Measurements from ENCODE around the gene DTNB. TPM values are rescaled to one million over a fixed set of nuclear protein-coding genes. Genes with fewer than 3 reads are reported as not detected.

DTNB gene
- total and polyA plus RNA-seq, 2 of the 4 experiments (the other 2 are of a cell fraction): 3.8 to 5.3 TPM

DNA sequence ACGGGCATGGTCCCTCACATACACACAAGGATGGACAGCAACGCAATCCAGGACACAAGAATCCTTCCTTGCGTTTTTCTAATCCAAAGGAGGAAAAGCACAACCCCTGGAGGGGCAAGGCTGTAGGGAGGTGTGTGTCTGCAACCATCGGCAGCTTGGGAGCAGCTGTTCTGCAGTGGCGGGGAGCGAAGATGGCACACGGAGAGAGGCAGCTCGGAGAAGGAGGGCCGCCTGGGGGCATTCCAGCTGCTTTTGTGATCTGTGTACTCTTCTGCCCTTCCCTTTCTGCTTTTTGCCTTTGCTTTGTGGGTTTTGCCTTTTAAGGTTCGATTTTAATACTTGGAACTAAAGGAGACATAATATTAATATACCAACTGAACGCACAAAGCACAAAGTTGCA is 194.6 kb downstream of the DTNB start:
- dilution Hi-C loops (cut with HindIII; ENCODE audit: low sequenced_read_pairs, unreplicated experiment) (no loop called here), intact Hi-C loops (cut with micrococcal nuclease) (no loop called here), in situ Hi-C loops (cut with MboI; ENCODE audit: low sequenced_read_pairs) (no loop called here)
- Histone ChIP-seq H3K36me3 (ENCODE audit: control insufficient read depth, insufficient read depth, low read length) (no peaks in the 10 kb centered on the region), H4K91ac (ENCODE audit: insufficient read depth, low read depth, low read length) (no peak overlapping the region), H3K27me3 (ENCODE audit: control insufficient read depth, insufficient read depth, low read length) (no peaks in the 10 kb centered on the region), H2BK120ac (ENCODE audit: low read depth, low read length) (no peak overlapping the region), H3K4me2 (ENCODE audit: low read depth, low read length) (no peak overlapping the region), H4K8ac (ENCODE audit: low read depth in 2 of 2, low read length in 2 of 2) (no peak overlapping the region), H3K4me3 (ENCODE audit: insufficient read depth, low read depth, low read length) (no peak overlapping the region), H2BK15ac (ENCODE audit: low read depth, low read length) (no peak overlapping the region), H3K27ac (ENCODE audit: insufficient read depth, low read length) (no peak overlapping the region), H3K4me1 (ENCODE audit: control insufficient read depth, insufficient read depth, low read length) (peaks cover 6% of the 10 kb centered on the region; the same call in 1 of the 2 replicates), H3K4ac (ENCODE audit: low read depth, low read length) (no peak overlapping the region), H2AK5ac (ENCODE audit: low read depth, low read length) (no peak overlapping the region), H3K23ac (ENCODE audit: low read depth, low read length) (no peak overlapping the region), H4K20me1 (ENCODE audit: insufficient read depth, low read length) (no peaks in the 10 kb centered on the region), H3K9me1 (ENCODE audit: insufficient read depth, low read length) (no peaks in the 10 kb centered on the region), H3K18ac (ENCODE audit: low read depth, low read length) (no peak overlapping the region), H3K79me1 (ENCODE audit: low read depth in 1 of 2, low read length in 2 of 2) (no peaks in the 10 kb centered on the region), H2BK5ac (ENCODE audit: low read depth, low read length, poor library complexity, severe bottlenecking) (no peak overlapping the region), H3K9me3 (ENCODE audit: control insufficient read depth, insufficient read depth, low read length) (peaks cover 10% of the 10 kb centered on the region), H2AFZ (replicated peaks; ENCODE audit: low read length, poor library complexity) (no peak overlapping the region), H3K14ac (replicated peaks; ENCODE audit: low read depth, low read length) (no peak overlapping the region), H2BK20ac (ENCODE audit: low read depth, low read length) (no peak overlapping the region), H2AK9ac (replicated peaks; ENCODE audit: low read depth, low read length, poor library complexity) (no peak overlapping the region), H3K56ac (ENCODE audit: extremely low read depth, insufficient read depth, low read length) (no peak overlapping the region), H3K9ac (ENCODE audit: low read depth, low read length) (no peak overlapping the region), H4K5ac (ENCODE audit: low read depth, low read length) (no peak overlapping the region)
- TF ChIP-seq, protein P1, sequence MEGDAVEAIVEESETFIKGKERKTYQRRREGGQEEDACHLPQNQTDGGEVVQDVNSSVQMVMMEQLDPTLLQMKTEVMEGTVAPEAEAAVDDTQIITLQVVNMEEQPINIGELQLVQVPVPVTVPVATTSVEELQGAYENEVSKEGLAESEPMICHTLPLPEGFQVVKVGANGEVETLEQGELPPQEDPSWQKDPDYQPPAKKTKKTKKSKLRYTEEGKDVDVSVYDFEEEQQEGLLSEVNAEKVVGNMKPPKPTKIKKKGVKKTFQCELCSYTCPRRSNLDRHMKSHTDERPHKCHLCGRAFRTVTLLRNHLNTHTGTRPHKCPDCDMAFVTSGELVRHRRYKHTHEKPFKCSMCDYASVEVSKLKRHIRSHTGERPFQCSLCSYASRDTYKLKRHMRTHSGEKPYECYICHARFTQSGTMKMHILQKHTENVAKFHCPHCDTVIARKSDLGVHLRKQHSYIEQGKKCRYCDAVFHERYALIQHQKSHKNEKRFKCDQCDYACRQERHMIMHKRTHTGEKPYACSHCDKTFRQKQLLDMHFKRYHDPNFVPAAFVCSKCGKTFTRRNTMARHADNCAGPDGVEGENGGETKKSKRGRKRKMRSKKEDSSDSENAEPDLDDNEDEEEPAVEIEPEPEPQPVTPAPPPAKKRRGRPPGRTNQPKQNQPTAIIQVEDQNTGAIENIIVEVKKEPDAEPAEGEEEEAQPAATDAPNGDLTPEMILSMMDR (conservative IDR thresholded peaks at IDR 0.05; ENCODE audit: low read depth, low read length): no peak
- TF ChIP-seq RAD21 (IDR thresholded peaks at IDR 0.05; ENCODE audit: low read length) (no peak), SMC3 (IDR thresholded peaks at IDR 0.05; ENCODE audit: low read depth, low read length) (no peak), CHD1 (IDR thresholded peaks at IDR 0.05; ENCODE audit: low read depth, low read length) (no peak), MAFK (IDR thresholded peaks at IDR 0.05; ENCODE audit: low read depth, low read length) (no peak), RFX5 (IDR thresholded peaks at IDR 0.05; ENCODE audit: low read depth, low read length) (no peak), MXI1 (IDR thresholded peaks at IDR 0.05; ENCODE audit: borderline replicate concordance, low read depth, low read length) (no peak), FOS (IDR thresholded peaks at IDR 0.05; ENCODE audit: low read depth, low read length) (no peak), POLR2A (IDR thresholded peaks at IDR 0.05; ENCODE audit: low read depth, low read length) (no peak), BHLHE40 (IDR thresholded peaks at IDR 0.05; ENCODE audit: low read depth, low read length) (no peak), MAZ (IDR thresholded peaks at IDR 0.05; ENCODE audit: borderline replicate concordance, low read depth, low read length) (no peak), NFE2L2 (IDR thresholded peaks at IDR 0.05; ENCODE audit: low read depth, low read length) (no peak), CEBPB (IDR thresholded peaks at IDR 0.05; ENCODE audit: low read depth, low read length) (no peak), RCOR1 (IDR thresholded peaks at IDR 0.05; ENCODE audit: insufficient replicate concordance, low read length) (no peak)
- TF ChIP-seq, protein P2, sequence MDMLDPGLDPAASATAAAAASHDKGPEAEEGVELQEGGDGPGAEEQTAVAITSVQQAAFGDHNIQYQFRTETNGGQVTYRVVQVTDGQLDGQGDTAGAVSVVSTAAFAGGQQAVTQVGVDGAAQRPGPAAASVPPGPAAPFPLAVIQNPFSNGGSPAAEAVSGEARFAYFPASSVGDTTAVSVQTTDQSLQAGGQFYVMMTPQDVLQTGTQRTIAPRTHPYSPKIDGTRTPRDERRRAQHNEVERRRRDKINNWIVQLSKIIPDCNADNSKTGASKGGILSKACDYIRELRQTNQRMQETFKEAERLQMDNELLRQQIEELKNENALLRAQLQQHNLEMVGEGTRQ (IDR thresholded peaks at IDR 0.05; ENCODE audit: low read depth, low read length): no peak
- TF ChIP-seq, protein P3, sequence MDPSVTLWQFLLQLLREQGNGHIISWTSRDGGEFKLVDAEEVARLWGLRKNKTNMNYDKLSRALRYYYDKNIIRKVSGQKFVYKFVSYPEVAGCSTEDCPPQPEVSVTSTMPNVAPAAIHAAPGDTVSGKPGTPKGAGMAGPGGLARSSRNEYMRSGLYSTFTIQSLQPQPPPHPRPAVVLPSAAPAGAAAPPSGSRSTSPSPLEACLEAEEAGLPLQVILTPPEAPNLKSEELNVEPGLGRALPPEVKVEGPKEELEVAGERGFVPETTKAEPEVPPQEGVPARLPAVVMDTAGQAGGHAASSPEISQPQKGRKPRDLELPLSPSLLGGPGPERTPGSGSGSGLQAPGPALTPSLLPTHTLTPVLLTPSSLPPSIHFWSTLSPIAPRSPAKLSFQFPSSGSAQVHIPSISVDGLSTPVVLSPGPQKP (IDR thresholded peaks at IDR 0.05; ENCODE audit: borderline replicate concordance, low read depth, low read length): no peak
- ChIA-PET CTCF (interaction anchor here (0.5 kb wide), 1 partner anchor 656 kb away, joined by 3 read pairs; no protein-coding TSS in a partner anchor), POLR2A (ENCODE audit: unreplicated experiment) (no interaction called here)
- no TSS peak for BruUV-seq (replicated peaks)
- no peak for DNase-seq
- no peak for ATAC-seq (ENCODE audit: low read depth)
- no CpG with 5 or more reads among the region's 11 CpGs for WGBS, 2 experiments (ENCODE audit: extremely low coverage in 2 of 2, insufficient read length in 1 of 2)
